Parathyroid adenoma (tissue), 2 donors: ENCODE data around the gene MEGF9.

Experiments
- H2AFZ ChIP-seq: fragments of 300-600 bp; sonication (generic); one replicate; pipeline ENCODE4 v1.7.0; 2017; ENCODE audit warnings: antibody characterized with exemption, mild to moderate bottlenecking
- H3K27ac ChIP-seq: fragments of 300-600 bp; sonication (generic); one replicate; pipeline ENCODE4 v1.7.0; 2017
- H3K27me3 ChIP-seq: fragments of 300-600 bp; sonication (generic); one replicate; pipeline ENCODE4 v1.7.0; 2017; ENCODE audit warnings: low read length; ENCODE audit not compliant: control insufficient read depth, insufficient read depth
- H3K36me3 ChIP-seq: fragments of 300-600 bp; sonication (generic); one replicate; pipeline ENCODE4 v1.7.0; 2017; ENCODE audit warnings: low read length; ENCODE audit not compliant: control insufficient read depth, insufficient read depth
- H3K4me1 ChIP-seq: fragments of 300-600 bp; sonication (generic); one replicate; pipeline ENCODE4 v1.7.0; 2017; ENCODE audit warnings: control low read depth
- H3K4me2 ChIP-seq: fragments of 300-600 bp; sonication (generic); one replicate; pipeline ENCODE4 v1.7.0; 2017; ENCODE audit warnings: low read length
- H3K4me3 ChIP-seq: fragments of 300-600 bp; sonication (generic); one replicate; pipeline ENCODE4 v1.7.0; 2017; ENCODE audit warnings: low read depth, low read length
- H3K79me2 ChIP-seq: fragments of 300-600 bp; sonication (generic); one replicate; pipeline ENCODE4 v1.7.0; 2017; ENCODE audit warnings: control low read depth
- H3K9ac ChIP-seq: fragments of 300-600 bp; sonication (generic); one replicate; pipeline ENCODE4 v1.7.0; 2017; ENCODE audit warnings: mild to moderate bottlenecking
- H3K9me3 ChIP-seq: fragments of 300-600 bp; sonication (generic); one replicate; pipeline ENCODE4 v1.7.0; 2017; ENCODE audit warnings: low read length; ENCODE audit not compliant: control insufficient read depth
- CTCF ChIP-seq: fragments of 300-600 bp; sonication (generic); IDR thresholded peaks from one replicate; pipeline ENCODE4 v1.7.0; 2017; ENCODE audit warnings: antibody characterized with exemption, mild to moderate bottlenecking
- donor health status: primary hyperparathyroidism.

Gene MEGF9

GRCh38 chr9:120603591-120603990, 110.7 kb downstream of the MEGF9 start:
- no peaks in the 10 kb centered on the region for H3K36me3 ChIP-seq
- no peak overlapping the region for H3K4me2 ChIP-seq
- H3K79me2 ChIP-seq, result no peaks in the 10 kb centered on the region
- H3K27me3 ChIP-seq, result no peaks in the 10 kb centered on the region
- no peak overlapping the region for H3K9ac ChIP-seq
- no peak for TF ChIP-seq CTCF
- H3K9me3 ChIP-seq, result no peaks in the 10 kb centered on the region
- no peak overlapping the region for H3K27ac ChIP-seq
- H3K4me1 ChIP-seq, result no peaks in the 10 kb centered on the region
- no peak overlapping the region for H2AFZ ChIP-seq
- no peak overlapping the region for H3K4me3 ChIP-seq

- H2AFZ ChIP-seq, result no peak overlapping the region
- H3K9me3 ChIP-seq, result no peaks in the 10 kb centered on the region
- no peak overlapping the region for H3K9ac ChIP-seq
- no peaks in the 10 kb centered on the region for H3K27me3 ChIP-seq
- no peak overlapping the region for H3K4me2 ChIP-seq
- no peak for TF ChIP-seq CTCF
- no peak overlapping the region for H3K27ac ChIP-seq
- no peak overlapping the region for H3K4me3 ChIP-seq
- H3K79me2 ChIP-seq, result no peaks in the 10 kb centered on the region
- H3K36me3 ChIP-seq, result no peaks in the 10 kb centered on the region
- H3K4me1 ChIP-seq, result no peaks in the 10 kb centered on the region
Observed at GRCh38 chr9:120603010-120603409, 111.3 kb downstream of the MEGF9 start.

- Histone ChIP-seq H3K27me3 (no peaks in the 10 kb centered on the region), H3K9ac (no peak overlapping the region), H3K4me2 (no peak overlapping the region), H3K79me2 (no peaks in the 10 kb centered on the region), H2AFZ (no peak overlapping the region), H3K27ac (no peak overlapping the region), H3K9me3 (no peaks in the 10 kb centered on the region), H3K4me3 (no peak overlapping the region), H3K4me1 (no peaks in the 10 kb centered on the region), H3K36me3 (no peaks in the 10 kb centered on the region)
- no peak for TF ChIP-seq CTCF
Observed at GRCh38 chr9:120593955-120594277, 120.4 kb downstream of the MEGF9 start.

GRCh38 chr9:120593250-120593954, 120.9 kb downstream of the MEGF9 start:
- H3K27me3 ChIP-seq, result no peaks in the 10 kb centered on the region
- TF ChIP-seq CTCF, result no peak
- no peak overlapping the region for H3K4me2 ChIP-seq
- H3K79me2 ChIP-seq, result no peaks in the 10 kb centered on the region
- H3K36me3 ChIP-seq, result no peaks in the 10 kb centered on the region
- no peak overlapping the region for H3K27ac ChIP-seq
- no peak overlapping the region for H2AFZ ChIP-seq
- no peak overlapping the region for H3K4me3 ChIP-seq
- no peak overlapping the region for H3K9ac ChIP-seq
- no peaks in the 10 kb centered on the region for H3K9me3 ChIP-seq
- H3K4me1 ChIP-seq, result no peaks in the 10 kb centered on the region

GRCh38 chr9:120592210-120592609, 122.1 kb downstream of the MEGF9 start:
- H3K79me2 ChIP-seq, result no peaks in the 10 kb centered on the region
- no peaks in the 10 kb centered on the region for H3K36me3 ChIP-seq
- TF ChIP-seq CTCF, result no peak
- no peaks in the 10 kb centered on the region for H3K4me1 ChIP-seq
- H3K27me3 ChIP-seq, result no peaks in the 10 kb centered on the region
- H3K4me2 ChIP-seq, result no peak overlapping the region
- no peak overlapping the region for H2AFZ ChIP-seq
- no peak overlapping the region for H3K27ac ChIP-seq
- no peak overlapping the region for H3K4me3 ChIP-seq
- H3K9ac ChIP-seq, result no peak overlapping the region
- H3K9me3 ChIP-seq, result no peaks in the 10 kb centered on the region
